NCI-H345 treated with DMSO at 0.1 percent for 48 hours (cell line): ENCODE results near the gene NUP188.
"Not testable (repeated sequence)": the region's sequence is repeated elsewhere in the genome, so short reads cannot be mapped to it uniquely, and the experiment has no call there.

ENCODE experiments used
- DNase-seq: peaks from one replicate; lab custom pipeline; 2025; ENCODE audit not compliant: unreplicated experiment; lab: John Stamatoyannopoulos, UW

Gene NUP188

DNA sequence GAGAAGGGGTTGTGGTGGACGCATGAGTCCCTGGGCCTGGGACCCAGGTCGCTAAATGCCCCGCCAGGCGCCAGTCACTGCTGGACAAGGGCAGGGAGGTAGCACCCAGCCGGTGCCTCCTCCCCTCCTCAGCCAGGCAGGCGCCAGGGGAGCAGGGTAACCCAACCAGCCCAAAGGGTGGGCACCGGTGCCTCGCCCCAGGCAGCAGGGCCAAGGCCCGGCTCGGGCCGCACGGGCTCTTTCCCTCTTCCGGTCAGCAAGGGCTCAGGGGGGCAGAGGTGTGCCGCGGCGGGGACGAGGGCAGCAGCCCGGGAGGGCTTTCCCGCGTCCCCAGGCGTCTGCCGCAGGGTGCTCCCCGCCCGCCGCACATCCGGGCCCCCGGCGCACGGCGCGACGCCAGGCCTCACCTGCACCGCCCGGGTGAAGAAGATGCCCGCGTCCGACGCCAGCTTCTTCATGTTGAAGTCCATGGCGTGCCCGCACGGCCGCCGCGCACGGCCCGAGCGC lies 80.2 kb downstream of the NUP188 start:
- DNase-seq = peak; percentile 65

DNA sequence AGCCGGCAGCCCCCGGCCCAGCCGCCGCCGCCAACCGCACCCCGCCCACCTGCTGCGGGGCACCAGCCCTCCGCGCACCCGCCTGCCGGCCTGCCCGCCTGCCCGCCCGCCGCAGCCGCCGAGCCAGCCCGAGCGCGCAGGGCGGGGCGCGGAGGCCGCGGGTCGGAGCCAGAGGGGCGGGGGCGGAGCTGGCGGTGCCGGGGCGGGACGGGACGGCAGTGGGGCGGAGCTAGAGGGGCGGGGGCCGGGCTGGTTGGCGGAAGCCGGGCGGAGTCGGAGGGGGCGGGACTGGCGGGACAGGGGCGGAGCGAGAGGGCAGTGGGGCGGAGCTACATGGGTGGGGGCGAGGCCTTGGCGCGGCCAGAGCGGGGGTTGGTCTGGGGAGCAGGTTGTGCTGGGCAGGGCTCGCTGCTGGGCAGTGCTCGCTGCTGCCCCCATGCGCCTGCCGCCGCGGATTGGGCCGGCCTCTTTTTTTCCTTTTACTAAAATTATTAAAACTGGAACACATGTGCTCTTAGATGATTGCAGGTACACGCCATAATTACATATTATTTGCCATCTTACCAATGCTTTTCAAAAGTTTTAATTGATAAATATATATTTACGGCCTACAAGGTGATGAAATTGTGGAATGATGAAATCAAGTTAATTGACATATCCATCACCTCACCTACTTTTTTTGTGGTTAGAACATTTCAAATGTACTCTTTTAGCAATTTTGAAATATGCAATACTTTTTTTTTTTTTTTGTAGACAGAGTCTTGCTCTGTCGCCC lies 80.9 kb downstream of the NUP188 start, which contains the start of gene SH3GLB2:
TSS of gene SH3GLB2 (minus strand) at position 140 of the 775 bp plus-strand sequence. CDS start 177 bp downstream, outside the sequence.
- peak; percentile 87 for DNase-seq

DNA sequence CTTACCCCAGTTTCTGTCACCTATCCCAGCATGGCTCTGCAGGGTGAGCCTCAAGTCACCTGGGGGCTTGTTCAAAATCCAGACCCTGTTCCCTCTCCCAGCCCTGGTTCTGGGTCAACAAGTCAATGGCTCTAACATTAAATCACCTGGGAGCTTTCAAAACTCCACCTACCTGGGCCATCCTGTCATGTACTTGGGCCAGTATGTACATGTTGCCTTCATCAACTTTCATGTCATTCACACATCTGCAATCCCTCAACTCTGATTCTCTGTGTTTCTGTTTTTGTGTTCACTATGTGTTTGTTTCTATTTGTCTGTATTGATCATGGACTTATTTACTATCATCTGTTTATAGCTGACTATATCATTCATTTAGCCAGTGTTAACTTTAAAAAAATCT lies 82.7 kb downstream of the NUP188 start:
- DNase-seq = no peak

DNA sequence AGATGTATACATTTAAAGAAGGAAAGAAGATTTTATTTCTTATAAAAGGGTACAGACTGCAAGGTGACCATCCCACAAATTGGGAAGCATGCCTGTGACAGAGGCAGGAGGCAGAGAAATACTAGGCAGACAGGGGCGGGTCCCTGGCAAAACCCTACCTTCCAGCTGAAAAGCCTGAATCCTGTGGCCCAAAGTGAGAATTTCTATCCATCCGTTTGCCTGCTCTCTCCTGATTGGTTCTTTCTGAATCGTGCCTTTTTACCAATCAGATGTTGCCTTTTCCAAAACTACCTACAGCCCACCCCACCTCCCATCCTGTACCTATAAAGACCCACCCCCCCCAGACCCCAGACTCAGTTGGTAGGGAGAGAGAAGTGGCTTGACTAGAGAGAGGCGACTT lies 84.0 kb downstream of the NUP188 start:
- DNase-seq = no peak

DNA sequence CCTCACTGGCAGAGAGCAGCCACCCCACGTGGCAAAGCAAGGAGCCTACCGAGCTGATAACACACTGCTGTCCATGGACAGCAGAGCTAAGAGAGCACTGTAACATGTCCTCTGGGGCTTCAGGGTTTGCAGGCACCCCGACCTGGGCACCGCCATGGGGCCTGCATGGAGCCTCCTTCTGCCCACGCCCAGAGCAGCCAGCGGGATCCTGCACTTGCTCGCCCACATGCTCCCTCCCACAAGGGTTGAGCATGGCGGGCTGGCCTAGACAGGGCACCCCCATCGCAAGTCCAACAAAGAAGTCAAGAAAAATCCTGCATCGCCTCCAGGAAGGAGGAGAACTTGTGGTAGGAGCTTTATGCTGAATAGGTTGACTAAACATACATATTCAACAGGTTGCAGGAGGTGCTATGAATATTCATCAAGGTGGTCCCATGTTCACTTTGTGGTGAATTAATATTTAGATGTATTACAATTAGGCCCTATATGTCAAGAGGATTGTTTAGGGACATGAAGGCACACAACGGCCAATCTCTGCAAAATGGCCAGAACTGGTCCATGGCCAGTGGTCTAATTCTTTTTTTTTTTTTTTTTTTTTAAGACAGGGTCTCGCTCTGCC lies 85.2 kb downstream of the NUP188 start:
- DNase-seq = no peak

DNA sequence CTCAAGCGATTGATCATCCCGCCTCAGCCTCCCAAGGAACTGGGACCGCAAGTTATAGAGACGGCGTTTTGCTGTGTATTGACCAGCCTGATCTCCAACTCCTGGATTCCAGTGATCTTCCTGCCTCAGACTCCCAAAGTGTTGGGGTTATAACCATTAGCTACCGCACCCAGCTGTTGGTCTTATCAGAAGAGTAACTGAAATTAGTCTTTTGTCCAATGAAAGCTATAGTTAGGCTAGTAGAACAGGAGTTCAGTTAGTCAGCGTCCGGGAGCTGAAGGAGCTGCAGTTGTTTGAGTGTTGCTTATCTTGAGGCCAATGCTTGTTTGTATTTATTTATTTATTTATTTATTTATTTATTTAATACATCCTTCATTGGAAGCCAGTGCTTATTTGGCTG lies 85.7 kb downstream of the NUP188 start:
- no peak for DNase-seq

DNA sequence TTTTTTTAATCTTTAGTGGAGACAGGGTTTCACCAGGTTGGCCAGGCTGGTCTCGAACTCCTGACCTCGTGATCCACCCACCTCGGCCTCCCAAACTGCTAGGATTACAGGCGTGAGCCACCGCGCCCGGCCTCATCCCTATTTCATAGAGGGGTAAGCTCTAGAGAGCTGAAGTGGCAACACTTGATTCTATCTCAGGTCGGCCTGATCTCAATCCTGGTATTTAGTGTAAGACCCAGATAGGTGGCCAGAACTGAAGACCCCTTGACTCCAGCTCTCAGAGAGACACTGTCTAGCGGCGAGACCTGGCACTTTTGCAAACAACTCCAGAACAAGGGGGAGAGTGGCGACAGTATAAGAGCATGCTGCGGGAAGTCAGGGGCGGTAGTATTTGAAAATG lies 88.3 kb downstream of the NUP188 start:
- not testable (repeated sequence) for DNase-seq

DNA sequence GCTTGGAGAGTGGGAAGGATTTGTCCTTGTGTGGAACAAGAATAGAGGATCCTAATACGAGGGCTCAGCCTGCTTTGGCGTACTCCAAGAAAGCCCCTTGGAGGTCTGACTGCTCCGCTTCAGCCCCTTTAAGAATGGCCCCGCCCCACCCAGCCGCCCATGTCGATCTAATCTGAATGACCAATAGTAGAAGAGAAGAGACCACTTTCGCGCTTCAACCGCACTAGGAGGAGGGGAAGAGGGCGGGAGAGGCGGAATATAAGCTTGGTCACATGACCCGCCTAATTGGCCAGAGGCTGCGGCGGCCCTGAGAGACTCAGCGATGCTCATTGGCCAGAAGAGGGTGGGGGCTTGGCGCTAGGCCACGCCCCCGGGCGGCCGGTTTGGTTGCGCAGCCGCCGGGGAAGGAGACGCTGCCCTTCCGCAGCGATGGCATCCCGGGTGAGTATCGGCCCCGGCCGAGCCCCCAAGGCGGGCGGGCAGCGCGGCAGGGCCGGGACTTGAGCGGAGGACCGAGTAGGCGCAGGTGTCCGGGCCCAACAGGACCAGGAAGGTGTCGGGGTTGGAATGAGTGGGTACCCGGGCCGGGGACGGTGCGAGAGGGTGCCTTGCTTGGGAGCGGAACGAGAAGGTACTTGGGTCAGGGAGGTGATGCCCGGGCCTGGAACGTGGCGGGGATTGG lies 88.9 kb downstream of the NUP188 start, which contains the start of gene MIGA2:
TSS of gene MIGA2 (plus strand) at position 386 of the 682 bp plus-strand sequence. CDS start 3,969 bp downstream, outside the sequence.
- peak; percentile 100 for DNase-seq

DNA sequence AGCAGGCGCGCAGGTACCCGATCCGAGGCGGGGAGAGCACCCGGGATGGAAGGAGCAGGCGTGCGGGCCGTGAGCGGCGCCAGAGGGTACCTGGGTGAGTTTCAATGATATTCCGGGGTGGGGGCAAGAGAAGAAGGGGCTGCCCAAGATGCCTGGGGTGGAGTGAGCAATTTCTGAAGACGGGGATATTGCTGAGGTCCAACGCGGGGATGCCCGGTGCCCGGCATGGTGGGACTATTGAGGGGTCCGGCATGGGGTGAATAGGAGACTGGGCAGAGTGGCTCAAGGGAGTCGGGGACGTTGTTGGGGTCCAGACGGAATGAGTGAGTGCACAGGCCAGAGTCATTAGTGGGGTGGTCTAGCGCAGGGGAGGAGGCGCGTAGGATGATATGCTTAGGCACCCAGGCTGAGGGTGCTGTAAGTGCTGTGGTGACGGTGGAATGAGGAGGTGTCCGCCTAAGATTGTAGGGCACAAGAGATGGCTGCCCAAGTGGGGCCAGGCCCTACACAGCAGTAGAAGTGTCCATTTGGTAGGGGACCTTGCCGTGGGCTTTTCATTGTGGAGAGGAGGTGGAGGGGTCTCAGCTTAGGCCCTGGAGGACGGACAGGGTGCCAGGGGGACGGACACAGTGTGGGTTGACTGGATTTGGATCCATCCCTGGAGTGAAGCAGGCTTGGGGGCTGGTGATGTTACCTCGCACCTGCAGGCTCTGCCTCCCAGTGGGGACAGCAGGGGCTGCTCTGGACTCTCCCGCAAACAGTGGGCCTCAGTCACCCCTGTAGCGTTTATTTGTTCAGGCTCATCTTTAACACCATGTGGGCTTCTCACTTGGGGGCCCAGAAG lies 89.6 kb downstream of the NUP188 start:
- no peak for DNase-seq

DNA sequence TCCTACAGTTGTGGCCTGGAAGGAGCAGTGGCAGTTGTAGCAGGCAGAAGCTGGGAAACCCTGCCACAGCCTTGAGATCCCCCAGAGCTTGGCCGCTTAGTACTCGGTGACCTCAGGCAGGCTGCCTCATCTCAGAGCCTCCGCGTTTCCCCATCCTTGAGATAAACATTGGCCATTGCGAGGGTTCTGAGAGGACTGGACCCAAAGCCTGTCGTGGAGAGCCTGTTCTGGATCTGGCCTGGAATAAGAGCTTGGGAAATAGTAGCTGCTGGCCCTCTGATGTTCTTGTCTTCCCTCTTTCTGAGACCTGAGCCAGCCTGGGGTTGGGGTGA lies 90.2 kb downstream of the NUP188 start:
- no peak for DNase-seq

DNA sequence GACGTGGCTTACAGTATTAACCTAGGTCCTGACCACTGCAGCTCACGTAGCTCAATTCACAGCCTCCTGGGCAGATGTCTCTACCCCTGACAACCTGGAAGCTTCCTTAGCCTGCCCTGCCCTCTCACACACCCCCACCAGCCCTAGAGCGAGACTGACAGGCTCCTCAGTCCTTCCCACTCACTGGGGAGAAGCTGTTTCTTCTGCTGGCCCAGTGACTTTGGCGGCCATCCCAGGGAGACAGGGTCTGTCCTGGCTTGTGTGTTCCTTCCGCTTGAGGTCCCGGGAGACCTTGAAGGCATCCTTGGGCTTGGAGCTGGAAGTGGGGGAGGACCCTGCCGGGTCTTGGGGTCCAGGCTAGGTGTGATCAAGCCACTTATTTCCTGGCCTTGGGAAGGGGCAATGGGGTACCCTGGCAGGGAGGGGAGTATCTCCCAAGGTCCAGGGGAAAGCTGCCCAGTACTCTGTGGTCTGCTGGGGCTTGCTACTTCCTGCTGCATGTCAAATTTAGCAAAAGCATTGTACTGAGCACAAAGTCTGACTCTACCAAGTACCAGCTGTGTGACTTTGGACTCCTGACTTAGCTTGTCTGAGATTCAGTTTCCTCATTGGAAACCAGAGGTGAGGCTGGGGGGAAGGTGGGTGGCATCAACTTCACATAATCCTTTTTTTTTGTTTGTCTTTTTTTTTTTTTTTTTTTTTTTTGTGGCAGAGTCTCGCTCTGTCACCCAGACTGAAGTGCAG lies 90.8 kb downstream of the NUP188 start:
- no peak for DNase-seq

DNA sequence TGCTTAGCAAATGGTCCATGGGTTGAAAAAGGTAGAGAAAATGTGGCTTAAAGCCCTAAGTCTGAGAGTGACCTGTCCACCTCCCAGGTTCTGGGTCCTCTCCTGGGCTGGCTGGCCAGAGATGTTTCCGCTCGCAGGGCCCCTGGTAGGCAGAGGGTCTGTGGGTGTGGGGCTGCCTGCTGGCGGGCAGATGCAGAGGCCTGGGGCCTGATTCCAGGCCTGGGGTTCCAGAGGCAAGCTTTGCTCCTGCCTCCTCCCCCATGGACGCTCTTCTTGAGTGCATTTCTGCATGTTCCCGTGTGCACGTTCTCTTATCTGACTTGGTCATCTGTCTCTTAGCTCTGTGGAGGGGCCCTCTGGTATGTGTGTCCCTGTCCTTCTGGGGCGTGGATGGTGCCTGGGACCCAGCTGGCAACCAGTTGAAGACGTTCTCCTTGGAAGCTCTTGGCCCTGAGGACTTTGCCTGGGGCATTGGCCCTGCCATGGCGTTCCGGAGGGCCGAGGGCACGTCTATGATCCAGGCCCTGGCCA lies 92.7 kb downstream of the NUP188 start:
- no peak for DNase-seq

DNA sequence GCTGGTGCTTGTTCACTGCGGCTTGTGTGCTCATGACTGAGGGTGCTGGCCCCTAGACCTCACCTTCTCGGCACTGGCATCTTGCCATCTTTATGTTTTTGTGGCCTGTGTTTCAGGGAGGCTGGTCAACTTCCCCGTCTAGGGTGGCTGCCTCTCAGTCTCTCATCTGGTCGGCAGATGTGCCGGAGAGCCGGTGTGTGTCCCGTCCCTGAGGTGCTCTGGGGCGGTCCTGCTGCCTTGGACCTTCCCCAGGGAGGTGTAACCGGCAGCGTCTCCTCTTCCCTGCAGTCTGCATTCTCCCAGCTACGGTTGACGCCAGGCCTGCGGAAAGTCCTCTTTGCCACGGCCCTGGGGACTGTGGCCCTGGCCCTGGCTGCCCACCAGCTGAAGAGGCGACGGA lies 94.5 kb downstream of the NUP188 start:
- DNase-seq = no peak

DNA sequence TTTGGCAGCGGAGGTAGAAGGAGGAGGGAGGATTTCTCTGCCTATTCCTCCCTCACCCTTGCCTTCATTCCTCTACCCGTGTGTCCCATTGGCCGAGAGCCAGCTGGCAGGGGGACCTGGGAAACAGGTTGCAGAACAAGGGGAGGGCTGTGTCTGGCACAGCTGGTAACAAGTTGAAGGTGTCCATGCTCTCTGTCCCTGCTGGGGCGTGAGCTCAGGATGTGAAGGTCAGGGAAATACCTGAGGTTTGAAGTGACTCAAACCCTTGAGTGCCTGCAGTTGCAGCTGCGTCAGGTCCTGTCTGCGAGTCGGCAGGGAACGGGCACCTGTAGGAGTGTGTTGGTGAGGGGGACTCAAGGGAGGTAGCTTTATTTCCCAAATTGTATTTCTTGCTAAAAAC lies 105.1 kb downstream of the NUP188 start:
- DNase-seq = no peak

DNA sequence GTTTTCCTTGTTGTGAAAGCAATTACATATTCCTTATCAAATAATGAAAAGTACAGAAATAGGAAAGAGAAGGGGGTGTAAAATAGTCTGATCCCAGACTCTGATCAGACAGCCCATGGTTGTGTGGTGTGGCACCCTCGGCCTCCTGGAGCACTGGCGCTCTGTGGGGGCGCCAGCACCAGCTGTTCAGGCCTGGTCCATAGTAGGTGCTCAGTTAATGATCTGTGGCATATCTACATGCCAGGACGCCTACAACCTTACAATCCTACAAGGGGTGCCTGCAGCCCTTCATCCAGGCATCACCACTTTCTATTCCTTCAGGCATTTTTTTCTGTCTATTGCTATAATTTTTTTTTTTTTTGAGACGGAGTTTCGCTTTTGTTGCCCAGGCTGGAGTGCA lies 105.5 kb downstream of the NUP188 start:
- no peak for DNase-seq

DNA sequence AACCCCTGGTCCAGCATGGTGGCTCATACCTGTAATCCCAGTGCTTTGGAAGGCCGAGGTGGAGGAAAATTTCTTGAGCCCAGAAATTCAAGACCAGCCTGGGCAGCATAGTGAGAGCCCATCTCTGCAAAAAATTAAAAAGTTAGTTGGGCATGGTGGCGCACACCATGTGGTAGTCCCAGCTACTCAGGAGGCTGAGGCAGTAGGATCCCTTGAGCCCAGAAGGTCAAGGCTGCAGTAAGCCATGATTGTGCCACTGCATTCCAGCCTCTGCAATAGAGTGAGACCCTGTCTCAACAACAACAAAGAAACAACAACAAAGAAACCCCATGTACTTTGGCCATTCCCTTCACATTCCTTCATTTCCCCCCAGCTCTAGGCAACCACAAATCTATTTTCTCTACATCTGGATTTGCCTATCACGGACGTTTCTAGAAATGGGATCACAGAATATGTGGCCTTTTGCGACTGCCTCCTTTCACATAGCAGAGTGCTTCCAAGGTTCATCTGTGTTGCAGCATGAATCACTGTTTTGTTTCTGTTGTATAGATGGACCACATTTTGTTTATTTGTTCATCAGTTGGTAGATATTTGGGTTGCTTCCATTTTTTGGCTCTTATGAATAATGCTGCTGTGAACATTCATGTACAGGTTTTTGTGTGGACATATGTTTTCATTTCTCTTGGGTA lies 106.8 kb downstream of the NUP188 start:
- DNase-seq = no peak
